Osteoblast (primary cell): ENCODE measurements around the gene ANGPT4. TPM values are rescaled to one million over a fixed set of nuclear protein-coding genes. Genes with fewer than 3 reads are reported as not detected.

Source experiments
- DNase-seq: peaks from one replicate; pipeline ENCODE4 v3.0.0; 2011; ENCODE audit warnings: low spot score, mixed read lengths; ENCODE audit not compliant: insufficient read length; ENCODE audit errors: missing footprints
- H2AFZ ChIP-seq: 2 replicates; pipeline ENCODE4 v1.6.0; 2011; ENCODE audit warnings: mild to moderate bottlenecking, low read length
- H3K27ac ChIP-seq: 2 replicates; pipeline ENCODE4 v1.5.1; 2011; ENCODE audit warnings: mild to moderate bottlenecking, low read depth, low read length, moderate library complexity
- H3K27me3 ChIP-seq: 2 replicates; pipeline ENCODE4 v1.6.0; 2012; ENCODE audit warnings: mild to moderate bottlenecking, control low read depth, inconsistent platforms, low read length, moderate library complexity; ENCODE audit not compliant: insufficient read depth
- H3K36me3 ChIP-seq: 2 replicates; pipeline ENCODE4 v1.5.1; 2011; ENCODE audit warnings: mild to moderate bottlenecking, low read length, control low read depth, moderate library complexity; ENCODE audit not compliant: insufficient read depth
- H3K4me1 ChIP-seq: 2 replicates; pipeline ENCODE4 v1.5.1; 2011; ENCODE audit warnings: mild to moderate bottlenecking, low read length, control low read depth, moderate library complexity; ENCODE audit not compliant: insufficient read depth
- H3K4me2 ChIP-seq: 2 replicates; pipeline ENCODE4 v1.6.0; 2011; ENCODE audit warnings: mild to moderate bottlenecking, low read length; ENCODE audit not compliant: insufficient read depth
- H3K4me3 ChIP-seq: fragments of 200-600 bp; sonication (generic); 3 replicates; pipeline ENCODE4 v1.5.1; 2012; ENCODE audit warnings: mild to moderate bottlenecking, low read length, inconsistent platforms; ENCODE audit not compliant: insufficient read depth
- H3K79me2 ChIP-seq: 2 replicates; pipeline ENCODE4 v1.6.0; 2012; ENCODE audit warnings: mild to moderate bottlenecking, low read length, control low read depth, inconsistent platforms; ENCODE audit not compliant: insufficient read depth
- H3K9me3 ChIP-seq: 2 replicates; pipeline ENCODE4 v1.5.1; 2011; ENCODE audit warnings: low read depth, low read length, control low read depth
- H4K20me1 ChIP-seq: 2 replicates; pipeline ENCODE4 v1.6.0; 2012; ENCODE audit warnings: mild to moderate bottlenecking, low read length, control low read depth; ENCODE audit not compliant: insufficient read depth
- CTCF ChIP-seq: IDR thresholded peaks from 2 replicates; pipeline ENCODE4 v1.5.1; 2011; ENCODE audit warnings: mild to moderate bottlenecking, low read depth, low read length, moderate library complexity; ENCODE audit errors: extremely low read depth
- total RNA-seq: library from RNA; depleted of rRNA; stranded (reverse); fragments of >200 nt; gene quantifications from 2 replicates; pipeline ENCODE4 v1.2.3, GENCODE V29; 2012

The ANGPT4 gene
- total RNA-seq, 1 donor: under 0.01 TPM

GRCh38 chr20:945841-946240 is 29.7 kb upstream of the ANGPT4 start:
- Histone ChIP-seq H3K27me3 (peaks cover 9% of the 10 kb centered on the region), H3K36me3 (no peaks in the 10 kb centered on the region), H4K20me1 (no peaks in the 10 kb centered on the region), H3K27ac (no peak overlapping the region), H3K9me3 (no peaks in the 10 kb centered on the region), H3K4me3 (no peak overlapping the region), H3K79me2 (no peaks in the 10 kb centered on the region), H3K4me1 (no peaks in the 10 kb centered on the region), H3K4me2 (no peak overlapping the region), H2AFZ (no peak overlapping the region)
- no peak for TF ChIP-seq CTCF
- DNase-seq: no peak

GRCh38 chr20:944774-945410 is 28.8 kb upstream of the ANGPT4 start:
- Histone ChIP-seq H3K4me1 (no peaks in the 10 kb centered on the region), H4K20me1 (no peaks in the 10 kb centered on the region), H3K4me3 (no peak overlapping the region), H3K36me3 (no peaks in the 10 kb centered on the region), H3K27me3 (peaks cover 9% of the 10 kb centered on the region), H3K9me3 (no peaks in the 10 kb centered on the region), H3K4me2 (no peak overlapping the region), H3K27ac (no peak overlapping the region), H3K79me2 (no peaks in the 10 kb centered on the region), H2AFZ (no peak overlapping the region)
- DNase-seq: no peak
- no peak for TF ChIP-seq CTCF

GRCh38 chr20:944148-944547 is 28.0 kb upstream of the ANGPT4 start:
- H4K20me1 ChIP-seq: no peaks in the 10 kb centered on the region
- no peaks in the 10 kb centered on the region for H3K79me2 ChIP-seq
- no peaks in the 10 kb centered on the region for H3K9me3 ChIP-seq
- no peak for DNase-seq
- no peak overlapping the region for H2AFZ ChIP-seq
- H3K4me3 ChIP-seq: no peak overlapping the region
- peaks cover 9% of the 10 kb centered on the region for H3K27me3 ChIP-seq
- no peak overlapping the region for H3K27ac ChIP-seq
- no peaks in the 10 kb centered on the region for H3K36me3 ChIP-seq
- H3K4me2 ChIP-seq: no peak overlapping the region
- no peak for TF ChIP-seq CTCF
- H3K4me1 ChIP-seq: no peaks in the 10 kb centered on the region

GRCh38 chr20:942611-943010 is 26.5 kb upstream of the ANGPT4 start:
- H3K4me3 ChIP-seq: no peak overlapping the region
- TF ChIP-seq CTCF: no peak
- peaks cover 9% of the 10 kb centered on the region for H3K27me3 ChIP-seq
- H3K36me3 ChIP-seq: no peaks in the 10 kb centered on the region
- no peaks in the 10 kb centered on the region for H3K4me1 ChIP-seq
- no peaks in the 10 kb centered on the region for H3K79me2 ChIP-seq
- DNase-seq: no peak
- no peak overlapping the region for H2AFZ ChIP-seq
- H4K20me1 ChIP-seq: no peaks in the 10 kb centered on the region
- H3K4me2 ChIP-seq: no peak overlapping the region
- no peaks in the 10 kb centered on the region for H3K9me3 ChIP-seq
- no peak overlapping the region for H3K27ac ChIP-seq
